ENCODE data around the gene RAB11A.
"Not testable (repeated sequence)": the region's sequence is repeated elsewhere in the genome, so short reads cannot be mapped to it uniquely, and the experiment has no call there.

DNA sequence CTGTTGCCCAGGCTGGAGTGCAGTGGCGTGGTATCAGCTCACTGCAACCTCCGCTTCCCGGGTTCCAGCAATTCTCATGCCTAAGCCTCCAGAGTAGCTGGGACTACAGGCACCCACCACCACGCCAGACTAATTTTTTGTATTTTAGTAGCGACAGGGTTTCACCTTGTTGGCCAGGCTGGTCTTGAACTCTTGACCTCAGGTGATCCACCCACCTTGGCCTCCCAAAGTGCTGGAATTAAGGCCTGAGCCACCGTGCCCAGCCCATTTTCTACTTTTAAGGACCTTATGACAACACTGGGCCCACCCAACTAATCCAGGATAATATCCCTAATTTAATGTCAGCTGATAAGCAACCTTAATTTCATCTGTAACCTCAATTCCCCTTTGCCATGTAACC is 1.4 kb upstream of the RAB11A start:
- TF ChIP-seq, protein P1, sequence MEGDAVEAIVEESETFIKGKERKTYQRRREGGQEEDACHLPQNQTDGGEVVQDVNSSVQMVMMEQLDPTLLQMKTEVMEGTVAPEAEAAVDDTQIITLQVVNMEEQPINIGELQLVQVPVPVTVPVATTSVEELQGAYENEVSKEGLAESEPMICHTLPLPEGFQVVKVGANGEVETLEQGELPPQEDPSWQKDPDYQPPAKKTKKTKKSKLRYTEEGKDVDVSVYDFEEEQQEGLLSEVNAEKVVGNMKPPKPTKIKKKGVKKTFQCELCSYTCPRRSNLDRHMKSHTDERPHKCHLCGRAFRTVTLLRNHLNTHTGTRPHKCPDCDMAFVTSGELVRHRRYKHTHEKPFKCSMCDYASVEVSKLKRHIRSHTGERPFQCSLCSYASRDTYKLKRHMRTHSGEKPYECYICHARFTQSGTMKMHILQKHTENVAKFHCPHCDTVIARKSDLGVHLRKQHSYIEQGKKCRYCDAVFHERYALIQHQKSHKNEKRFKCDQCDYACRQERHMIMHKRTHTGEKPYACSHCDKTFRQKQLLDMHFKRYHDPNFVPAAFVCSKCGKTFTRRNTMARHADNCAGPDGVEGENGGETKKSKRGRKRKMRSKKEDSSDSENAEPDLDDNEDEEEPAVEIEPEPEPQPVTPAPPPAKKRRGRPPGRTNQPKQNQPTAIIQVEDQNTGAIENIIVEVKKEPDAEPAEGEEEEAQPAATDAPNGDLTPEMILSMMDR (IDR thresholded peaks at IDR 0.05) = not testable (repeated sequence)
- TF ChIP-seq EZH2 (IDR thresholded peaks at IDR 0.05; ENCODE audit: borderline replicate concordance, insufficient read depth, low read depth, low read length, poor library complexity, severe bottlenecking) = not testable (repeated sequence)
